Upper lobe of left lung (tissue), 4 donors: ENCODE results near the gene OR52B2.

Source experiments
- EP300 ChIP-seq, 4 donors: sonication (generic); formaldehyde crosslinking; IDR thresholded peaks; one replicate each; pipeline ENCODE4 v1.5.1; 2017; ENCODE audit warnings: antibody characterized with exemption in 4 of 4, control low read depth in 2 of 4
- POLR2A ChIP-seq, 4 donors: fragments of 450-650 bp; IDR thresholded peaks; one replicate each; pipeline ENCODE4 v1.5.1; 2016 to 2017; ENCODE audit warnings: antibody characterized with exemption in 4 of 4, mild to moderate bottlenecking in 2 of 4
- TF ChIP-seq, protein P1 (sequence below), 6 experiments: fragments of 450-650 bp in 4 of 6; fragments of 200-600 bp in 2 of 6; sonication (generic) in 2 of 6; IDR thresholded peaks; one replicate each; pipeline ENCODE4 v1.5.1; 2016 to 2019; ENCODE audit warnings: antibody characterized with exemption in 6 of 6

- TF ChIP-seq, protein P1, sequence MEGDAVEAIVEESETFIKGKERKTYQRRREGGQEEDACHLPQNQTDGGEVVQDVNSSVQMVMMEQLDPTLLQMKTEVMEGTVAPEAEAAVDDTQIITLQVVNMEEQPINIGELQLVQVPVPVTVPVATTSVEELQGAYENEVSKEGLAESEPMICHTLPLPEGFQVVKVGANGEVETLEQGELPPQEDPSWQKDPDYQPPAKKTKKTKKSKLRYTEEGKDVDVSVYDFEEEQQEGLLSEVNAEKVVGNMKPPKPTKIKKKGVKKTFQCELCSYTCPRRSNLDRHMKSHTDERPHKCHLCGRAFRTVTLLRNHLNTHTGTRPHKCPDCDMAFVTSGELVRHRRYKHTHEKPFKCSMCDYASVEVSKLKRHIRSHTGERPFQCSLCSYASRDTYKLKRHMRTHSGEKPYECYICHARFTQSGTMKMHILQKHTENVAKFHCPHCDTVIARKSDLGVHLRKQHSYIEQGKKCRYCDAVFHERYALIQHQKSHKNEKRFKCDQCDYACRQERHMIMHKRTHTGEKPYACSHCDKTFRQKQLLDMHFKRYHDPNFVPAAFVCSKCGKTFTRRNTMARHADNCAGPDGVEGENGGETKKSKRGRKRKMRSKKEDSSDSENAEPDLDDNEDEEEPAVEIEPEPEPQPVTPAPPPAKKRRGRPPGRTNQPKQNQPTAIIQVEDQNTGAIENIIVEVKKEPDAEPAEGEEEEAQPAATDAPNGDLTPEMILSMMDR (IDR thresholded peaks at IDR 0.05): no peak
- TF ChIP-seq POLR2A (IDR thresholded peaks at IDR 0.05) (no peak), EP300 (IDR thresholded peaks at IDR 0.05) (no peak)
Observed at GRCh38 chr11:6210274-6210955, 40.3 kb upstream of the OR52B2 start.
